Epithelial cell of proximal tubule (primary cell): Measurements from ENCODE around the gene UBTD2. TPM values are rescaled to one million over a fixed set of nuclear protein-coding genes. Genes with fewer than 3 reads are reported as not detected.

Experiments used
- DNase-seq: peaks from one replicate; pipeline ENCODE4 v3.0.0-alpha.2; 2011; ENCODE audit warnings: low read depth
- H3K4me3 ChIP-seq: 2 replicates; pipeline ENCODE4 v1.5.1; 2011; ENCODE audit warnings: low read depth, mild to moderate bottlenecking, low read length
- total RNA-seq: library from RNA; depleted of rRNA; stranded (reverse); fragments of >200 nt; gene quantifications from 2 replicates; pipeline ENCODE4 v1.2.3, GENCODE V29; 2015
- TF ChIP-seq, protein P1 (sequence below): conservative IDR thresholded peaks from 2 replicates; pipeline ENCODE4 v1.5.1; 2012; ENCODE audit warnings: low read depth, mild to moderate bottlenecking, low read length

UBTD2 gene
- total RNA-seq, 1 donor from 2014 or later: 15.1 TPM

- TF ChIP-seq, protein P1, sequence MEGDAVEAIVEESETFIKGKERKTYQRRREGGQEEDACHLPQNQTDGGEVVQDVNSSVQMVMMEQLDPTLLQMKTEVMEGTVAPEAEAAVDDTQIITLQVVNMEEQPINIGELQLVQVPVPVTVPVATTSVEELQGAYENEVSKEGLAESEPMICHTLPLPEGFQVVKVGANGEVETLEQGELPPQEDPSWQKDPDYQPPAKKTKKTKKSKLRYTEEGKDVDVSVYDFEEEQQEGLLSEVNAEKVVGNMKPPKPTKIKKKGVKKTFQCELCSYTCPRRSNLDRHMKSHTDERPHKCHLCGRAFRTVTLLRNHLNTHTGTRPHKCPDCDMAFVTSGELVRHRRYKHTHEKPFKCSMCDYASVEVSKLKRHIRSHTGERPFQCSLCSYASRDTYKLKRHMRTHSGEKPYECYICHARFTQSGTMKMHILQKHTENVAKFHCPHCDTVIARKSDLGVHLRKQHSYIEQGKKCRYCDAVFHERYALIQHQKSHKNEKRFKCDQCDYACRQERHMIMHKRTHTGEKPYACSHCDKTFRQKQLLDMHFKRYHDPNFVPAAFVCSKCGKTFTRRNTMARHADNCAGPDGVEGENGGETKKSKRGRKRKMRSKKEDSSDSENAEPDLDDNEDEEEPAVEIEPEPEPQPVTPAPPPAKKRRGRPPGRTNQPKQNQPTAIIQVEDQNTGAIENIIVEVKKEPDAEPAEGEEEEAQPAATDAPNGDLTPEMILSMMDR: no peak
- no peak for DNase-seq
These were observed 112.4 kb downstream of the UBTD2 start for GRCh38 chr5:172171118-172171517.

DNA sequence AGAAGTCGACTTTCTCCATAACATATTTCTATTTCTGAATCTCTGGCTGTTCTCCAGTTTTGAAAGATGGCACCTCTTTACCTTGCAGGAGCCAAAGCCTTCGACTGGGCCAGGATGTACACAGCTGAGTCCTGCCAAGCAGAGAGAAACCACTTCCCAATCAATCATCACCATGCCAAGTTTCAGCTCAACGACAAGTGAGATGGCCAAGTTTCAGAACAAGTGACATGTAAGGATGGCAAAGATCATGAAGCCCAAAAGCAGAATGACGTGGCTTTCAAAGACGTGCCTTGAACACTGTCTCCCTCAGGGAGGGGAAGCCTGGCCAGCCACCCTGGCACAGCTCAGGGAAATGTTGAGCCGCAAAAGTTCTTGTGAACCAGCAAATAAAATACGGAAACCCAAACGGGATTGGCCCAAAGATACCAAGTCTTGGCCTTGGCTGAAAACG, 113.3 kb downstream of the UBTD2 start:
- TF ChIP-seq, protein P1: no peak
- DNase-seq: no peak
- H3K4me3 ChIP-seq: no peak overlapping the region

More at GRCh38 chr5:172171118-172171517, 112.4 kb downstream of the UBTD2 start:
- no peak overlapping the region for H3K4me3 ChIP-seq

- TF ChIP-seq, protein P1: no peak
- H3K4me3 ChIP-seq: no peak overlapping the region
- no peak for DNase-seq
These were observed 114.3 kb downstream of the UBTD2 start for GRCh38 chr5:172169216-172169615.

GRCh38 chr5:172168311-172168710, 115.3 kb downstream of the UBTD2 start:
- DNase-seq: no peak
- TF ChIP-seq, protein P1: no peak
- H3K4me3 ChIP-seq: no peak overlapping the region

DNA sequence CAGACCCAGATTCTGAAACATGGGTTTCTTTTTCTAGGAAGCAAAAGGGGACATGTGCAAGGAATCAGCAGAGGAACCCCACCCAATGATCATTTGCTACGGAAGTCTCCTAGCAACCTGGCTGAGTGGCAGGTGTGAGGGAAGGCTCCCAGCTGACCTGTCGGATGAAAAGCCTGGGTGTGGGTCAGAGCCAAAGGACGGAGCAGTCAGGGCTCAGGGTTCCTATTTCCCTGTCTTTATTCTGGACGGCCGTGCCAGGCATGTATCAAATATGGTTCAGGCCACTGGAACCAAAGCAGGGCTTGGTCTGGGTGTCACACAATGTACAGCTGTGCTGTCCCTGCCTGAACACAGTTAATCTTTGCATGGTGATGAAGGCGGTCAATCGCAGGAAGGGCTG, 115.7 kb downstream of the UBTD2 start:
- no peak overlapping the region for H3K4me3 ChIP-seq
- no peak for DNase-seq
- TF ChIP-seq, protein P1: no peak

- DNase-seq: no peak
- TF ChIP-seq, protein P1: no peak
- H3K4me3 ChIP-seq: no peak overlapping the region
These were observed 117.3 kb downstream of the UBTD2 start for GRCh38 chr5:172166030-172166826.

DNA sequence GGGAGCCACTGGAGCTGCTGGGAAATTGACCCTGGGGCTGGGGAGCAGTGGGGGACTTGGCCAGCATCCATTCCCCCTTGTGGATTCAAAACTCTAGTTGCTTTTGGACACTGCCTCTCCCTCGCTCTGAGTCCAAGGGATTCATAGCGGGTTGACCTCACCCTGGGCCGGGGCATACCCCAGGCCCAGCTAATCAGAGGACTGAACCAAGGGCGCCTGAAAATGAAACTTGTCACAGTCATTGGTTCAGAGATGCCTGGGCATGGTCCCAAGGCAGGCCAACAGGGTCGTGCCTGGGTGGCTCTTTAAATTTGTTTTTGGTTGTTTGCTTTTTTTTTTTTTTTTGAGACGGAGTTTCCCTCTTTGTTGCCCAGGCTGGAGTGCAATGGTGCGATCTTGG, 118.1 kb downstream of the UBTD2 start:
- TF ChIP-seq, protein P1: no peak
- DNase-seq: no peak
- H3K4me3 ChIP-seq: no peak overlapping the region
